Liver (tissue), 9 donors: ENCODE measurements around the gene TET2. TPM values are rescaled to one million over a fixed set of nuclear protein-coding genes. Genes with fewer than 3 reads are reported as not detected.
"Not testable (repeated sequence)": the region's sequence is repeated elsewhere in the genome, so short reads cannot be mapped to it uniquely, and the experiment has no call there.

Experiments used
- DNase-seq: peaks from one replicate; pipeline ENCODE4 v3.0.0-alpha.2; 2017; ENCODE audit warnings: low spot score
- H3K27ac ChIP-seq, 2 donors: one replicate each; pipeline ENCODE4 v1.7.0; 2013; ENCODE audit warnings: inconsistent platforms in 2 of 2, low read length in 2 of 2, control low read depth in 1 of 2, low read depth in 1 of 2, mild to moderate bottlenecking in 1 of 2
- H3K27me3 ChIP-seq, 4 donors: one replicate each; pipeline versions ENCODE4 v1.6.1 to v1.7.0; 2013; ENCODE audit warnings: low read length in 3 of 4, inconsistent platforms in 1 of 4, mild to moderate bottlenecking in 1 of 4, moderate library complexity in 1 of 4; ENCODE audit not compliant: control insufficient read depth in 4 of 4, insufficient read depth in 4 of 4
- H3K36me3 ChIP-seq, 4 donors: one replicate each; pipeline versions ENCODE4 v1.6.1 to v1.7.0; 2013; ENCODE audit warnings: low read length in 3 of 4, mild to moderate bottlenecking in 3 of 4, low read depth in 1 of 4, moderate library complexity in 1 of 4; ENCODE audit not compliant: control insufficient read depth in 4 of 4, insufficient read depth in 3 of 4
- H3K4me1 ChIP-seq, 4 donors: one replicate each; pipeline versions ENCODE4 v1.6.1 to v1.7.0; 2013; ENCODE audit warnings: low read length in 3 of 4, mild to moderate bottlenecking in 3 of 4, moderate library complexity in 1 of 4; ENCODE audit not compliant: control insufficient read depth in 4 of 4, insufficient read depth in 4 of 4
- H3K4me3 ChIP-seq, 3 donors: one replicate each; pipeline versions ENCODE4 v1.6.1 to v1.7.0; 2013; ENCODE audit warnings: low read length in 3 of 3, control low read depth in 1 of 3, low read depth in 1 of 3, mild to moderate bottlenecking in 1 of 3
- H3K9ac ChIP-seq, 2 donors: one replicate each; pipeline ENCODE4 v1.7.0; 2013; ENCODE audit warnings: low read length in 2 of 2, mild to moderate bottlenecking in 2 of 2, moderate library complexity in 2 of 2, control low read depth in 1 of 2, low read depth in 1 of 2
- H3K9me3 ChIP-seq, 4 donors: one replicate each; pipeline versions ENCODE4 v1.6.1 to v1.7.0; 2013; ENCODE audit warnings: low read length in 3 of 4; ENCODE audit not compliant: control insufficient read depth in 4 of 4
- EGR1 ChIP-seq, 2 donors: IDR thresholded peaks; 2 replicates each; pipeline ENCODE4 v1.6.1; 2016 to 2018; ENCODE audit warnings: antibody characterized with exemption in 2 of 2, low read depth in 2 of 2
- FOXA1 ChIP-seq: IDR thresholded peaks from 2 replicates; pipeline ENCODE4 v1.6.1; 2016; ENCODE audit warnings: antibody characterized with exemption
- FOXA2 ChIP-seq: IDR thresholded peaks from 2 replicates; pipeline ENCODE4 v1.6.1; 2016; ENCODE audit warnings: antibody characterized with exemption
- GABPA ChIP-seq, 2 donors: IDR thresholded peaks in 1 of 2; conservative IDR thresholded peaks in 1 of 2; 2 replicates each; pipeline ENCODE4 v1.6.1; 2016; ENCODE audit warnings: antibody characterized with exemption in 2 of 2, mild to moderate bottlenecking in 1 of 2, moderate library complexity in 1 of 2
- HNF4A ChIP-seq, 2 donors: conservative IDR thresholded peaks; 2 replicates each; pipeline ENCODE4 v1.6.1; 2016; ENCODE audit warnings: antibody characterized with exemption in 2 of 2, mild to moderate bottlenecking in 2 of 2
- HNF4G ChIP-seq: IDR thresholded peaks from 2 replicates; pipeline ENCODE4 v1.6.1; 2016; ENCODE audit warnings: antibody characterized with exemption
- JUND ChIP-seq, 2 donors: IDR thresholded peaks; 2 replicates each; pipeline ENCODE4 v1.6.1; 2016; ENCODE audit warnings: antibody characterized with exemption in 2 of 2
- NR2F2 ChIP-seq: IDR thresholded peaks from 2 replicates; pipeline ENCODE4 v1.6.1; 2016; ENCODE audit warnings: antibody characterized with exemption
- RAD21 ChIP-seq, 2 donors: IDR thresholded peaks; 2 replicates each; pipeline ENCODE4 v1.6.1; 2016; ENCODE audit warnings: antibody characterized with exemption in 2 of 2, mild to moderate bottlenecking in 2 of 2
- SP1 ChIP-seq: IDR thresholded peaks from 2 replicates; pipeline ENCODE4 v1.6.1; 2018; ENCODE audit warnings: antibody characterized with exemption, mild to moderate bottlenecking
- TAF1 ChIP-seq: conservative IDR thresholded peaks from 2 replicates; pipeline ENCODE4 v1.6.1; 2016; ENCODE audit warnings: antibody characterized with exemption, mild to moderate bottlenecking
- YY1 ChIP-seq: IDR thresholded peaks from 2 replicates; pipeline ENCODE4 v1.6.1; 2016; ENCODE audit warnings: antibody characterized with exemption, mild to moderate bottlenecking
- WGBS: extraction: QIAGEN DNeasy Blood & Tissue Kit; methylation state at CpG from one replicate; pipeline ENCODE4 v1.1.7; 2013; 5-methylcytosine and 5-hydroxymethylcytosine counted together
- polyA plus RNA-seq, 2 donors: library from polyadenylated mRNA; stranded (reverse) in 1 of 2; unstranded in 1 of 2; fragments of 200-250 nt in 1 of 2; fragments of >200 nt in 1 of 2; fragmentation: Nextera tagmentation in 1 of 2; extraction: Ambion mirVana in 1 of 2; gene quantifications; one replicate each; pipeline versions ENCODE4 v1.2.1 to v1.2.3, GENCODE V29; 2013 to 2015
- total RNA-seq, 2 donors: library from RNA; depleted of rRNA; stranded (reverse); fragments of >200 nt; gene quantifications; one replicate each; pipeline ENCODE4 v1.2.3, GENCODE V29; 2014
- TF ChIP-seq, protein P1 (sequence below): fragments of 150-350 bp; IDR thresholded peaks from 2 replicates; pipeline ENCODE4 v1.5.1; 2017; ENCODE audit warnings: improper control_type of control experiment, low read depth, low read length; ENCODE audit not compliant: missing input control
- TF ChIP-seq, protein P2 (sequence below): IDR thresholded peaks from 2 replicates; pipeline ENCODE4 v1.6.1; 2016; ENCODE audit warnings: antibody characterized with exemption, mild to moderate bottlenecking
- TF ChIP-seq, protein P3 (sequence below): IDR thresholded peaks from 2 replicates; pipeline ENCODE4 v1.6.1; 2016; ENCODE audit warnings: antibody characterized with exemption
- donor health status: healthy.
- donor health status: healthy.
- donor health status: healthy.
- donor health status: healthy.
- donor health status: healthy.

The TET2 gene
- total and polyA plus RNA-seq, 4 donors, result 0.88 to 8.4 (median 5.5) TPM

DNA sequence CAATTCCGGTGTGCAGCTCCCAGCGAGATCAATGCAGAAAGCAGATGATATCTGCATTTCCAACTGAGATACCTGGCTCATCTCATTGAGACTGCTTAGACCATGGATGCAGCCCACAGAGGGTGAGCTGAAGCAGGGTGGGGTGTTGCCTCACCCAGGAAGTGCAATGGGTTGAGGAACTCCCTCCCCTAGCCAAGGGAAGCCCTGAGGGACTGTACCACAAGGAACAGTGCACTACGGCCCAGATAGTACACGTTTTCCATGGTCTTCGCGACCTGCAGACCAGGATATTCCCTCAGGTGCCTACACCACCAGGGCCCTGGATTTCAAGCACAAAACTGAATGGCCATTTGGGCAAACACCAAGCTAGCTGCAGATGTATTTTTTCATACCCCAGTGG, 150.0 kb downstream of the TET2 start:
- DNase-seq, result no peak
- TF ChIP-seq YY1 (no peak), JUND (IDR thresholded peaks at IDR 0.05) (no peak), EGR1 (IDR thresholded peaks at IDR 0.05; ENCODE audit: low read depth in 2 of 2) (no peak), GABPA (IDR thresholded peaks at IDR 0.05 in 1 of 2, conservative IDR thresholded peaks at IDR 0.05 in 1 of 2) (no peak), FOXA2 (no peak), HNF4A (conservative IDR thresholded peaks at IDR 0.05) (no peak), RAD21 (IDR thresholded peaks at IDR 0.05) (no peak), NR2F2 (no peak), HNF4G (no peak), TAF1 (no peak), SP1 (no peak)
- TF ChIP-seq, protein P1, sequence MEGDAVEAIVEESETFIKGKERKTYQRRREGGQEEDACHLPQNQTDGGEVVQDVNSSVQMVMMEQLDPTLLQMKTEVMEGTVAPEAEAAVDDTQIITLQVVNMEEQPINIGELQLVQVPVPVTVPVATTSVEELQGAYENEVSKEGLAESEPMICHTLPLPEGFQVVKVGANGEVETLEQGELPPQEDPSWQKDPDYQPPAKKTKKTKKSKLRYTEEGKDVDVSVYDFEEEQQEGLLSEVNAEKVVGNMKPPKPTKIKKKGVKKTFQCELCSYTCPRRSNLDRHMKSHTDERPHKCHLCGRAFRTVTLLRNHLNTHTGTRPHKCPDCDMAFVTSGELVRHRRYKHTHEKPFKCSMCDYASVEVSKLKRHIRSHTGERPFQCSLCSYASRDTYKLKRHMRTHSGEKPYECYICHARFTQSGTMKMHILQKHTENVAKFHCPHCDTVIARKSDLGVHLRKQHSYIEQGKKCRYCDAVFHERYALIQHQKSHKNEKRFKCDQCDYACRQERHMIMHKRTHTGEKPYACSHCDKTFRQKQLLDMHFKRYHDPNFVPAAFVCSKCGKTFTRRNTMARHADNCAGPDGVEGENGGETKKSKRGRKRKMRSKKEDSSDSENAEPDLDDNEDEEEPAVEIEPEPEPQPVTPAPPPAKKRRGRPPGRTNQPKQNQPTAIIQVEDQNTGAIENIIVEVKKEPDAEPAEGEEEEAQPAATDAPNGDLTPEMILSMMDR, result no peak
- TF ChIP-seq, protein P2, sequence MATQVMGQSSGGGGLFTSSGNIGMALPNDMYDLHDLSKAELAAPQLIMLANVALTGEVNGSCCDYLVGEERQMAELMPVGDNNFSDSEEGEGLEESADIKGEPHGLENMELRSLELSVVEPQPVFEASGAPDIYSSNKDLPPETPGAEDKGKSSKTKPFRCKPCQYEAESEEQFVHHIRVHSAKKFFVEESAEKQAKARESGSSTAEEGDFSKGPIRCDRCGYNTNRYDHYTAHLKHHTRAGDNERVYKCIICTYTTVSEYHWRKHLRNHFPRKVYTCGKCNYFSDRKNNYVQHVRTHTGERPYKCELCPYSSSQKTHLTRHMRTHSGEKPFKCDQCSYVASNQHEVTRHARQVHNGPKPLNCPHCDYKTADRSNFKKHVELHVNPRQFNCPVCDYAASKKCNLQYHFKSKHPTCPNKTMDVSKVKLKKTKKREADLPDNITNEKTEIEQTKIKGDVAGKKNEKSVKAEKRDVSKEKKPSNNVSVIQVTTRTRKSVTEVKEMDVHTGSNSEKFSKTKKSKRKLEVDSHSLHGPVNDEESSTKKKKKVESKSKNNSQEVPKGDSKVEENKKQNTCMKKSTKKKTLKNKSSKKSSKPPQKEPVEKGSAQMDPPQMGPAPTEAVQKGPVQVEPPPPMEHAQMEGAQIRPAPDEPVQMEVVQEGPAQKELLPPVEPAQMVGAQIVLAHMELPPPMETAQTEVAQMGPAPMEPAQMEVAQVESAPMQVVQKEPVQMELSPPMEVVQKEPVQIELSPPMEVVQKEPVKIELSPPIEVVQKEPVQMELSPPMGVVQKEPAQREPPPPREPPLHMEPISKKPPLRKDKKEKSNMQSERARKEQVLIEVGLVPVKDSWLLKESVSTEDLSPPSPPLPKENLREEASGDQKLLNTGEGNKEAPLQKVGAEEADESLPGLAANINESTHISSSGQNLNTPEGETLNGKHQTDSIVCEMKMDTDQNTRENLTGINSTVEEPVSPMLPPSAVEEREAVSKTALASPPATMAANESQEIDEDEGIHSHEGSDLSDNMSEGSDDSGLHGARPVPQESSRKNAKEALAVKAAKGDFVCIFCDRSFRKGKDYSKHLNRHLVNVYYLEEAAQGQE, result no peak
- TF ChIP-seq, protein P3, sequence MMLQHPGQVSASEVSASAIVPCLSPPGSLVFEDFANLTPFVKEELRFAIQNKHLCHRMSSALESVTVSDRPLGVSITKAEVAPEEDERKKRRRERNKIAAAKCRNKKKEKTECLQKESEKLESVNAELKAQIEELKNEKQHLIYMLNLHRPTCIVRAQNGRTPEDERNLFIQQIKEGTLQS, result no peak
- Histone ChIP-seq H3K9me3 (no peaks in the 10 kb centered on the region), H3K4me3 (no peak overlapping the region), H3K4me1 (no peaks in the 10 kb centered on the region), H3K27me3 (no peaks in the 10 kb centered on the region), H3K9ac (no peak overlapping the region), H3K27ac (no peak overlapping the region), H3K36me3 (no peaks in the 10 kb centered on the region)
- WGBS, result 85% methylated on average over 6 of the region's 6 CpGs

DNA sequence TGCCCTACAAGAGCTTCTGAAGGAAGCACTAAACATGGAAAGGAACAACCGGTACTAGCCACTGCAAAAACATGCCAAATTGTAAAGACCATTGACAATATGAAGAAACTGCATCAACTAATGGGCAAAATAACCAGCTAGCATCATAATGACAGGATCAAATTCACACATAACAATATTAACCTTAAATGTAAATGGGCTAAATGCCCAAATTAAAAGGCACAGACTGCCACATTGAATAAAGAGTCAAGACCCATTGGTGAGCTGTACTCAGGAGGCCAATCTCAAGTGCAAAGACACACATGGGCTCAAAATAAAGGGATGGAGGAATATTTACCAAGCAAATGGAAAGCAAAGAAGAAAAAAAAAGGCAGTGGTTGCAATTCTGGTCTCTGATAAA, 152.4 kb downstream of the TET2 start:
- not testable (repeated sequence) for H3K36me3 ChIP-seq, H3K9ac ChIP-seq, H3K9me3 ChIP-seq, H3K27ac ChIP-seq, DNase-seq, H3K4me3 ChIP-seq, H3K27me3 ChIP-seq, H3K4me1 ChIP-seq
- WGBS, result 96% methylated on average over 1 of the region's 1 CpG

DNA sequence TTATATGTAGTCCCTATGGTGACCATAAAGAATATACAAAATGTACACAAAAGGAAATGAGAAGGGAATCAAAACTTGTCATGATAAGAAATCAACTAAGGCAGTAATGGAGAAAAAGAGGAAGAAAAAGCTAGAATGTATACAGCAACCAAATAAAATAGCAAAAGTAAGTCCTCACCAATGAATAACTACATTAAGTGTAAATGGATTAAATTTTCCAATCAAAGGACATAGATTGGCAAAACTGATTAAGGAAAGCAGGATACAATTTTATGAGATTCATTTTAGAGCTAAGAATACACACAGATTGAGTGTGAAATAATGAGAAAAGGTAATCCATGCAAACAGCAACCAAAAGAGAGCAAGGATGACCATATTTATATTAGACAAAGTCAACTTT, 157.4 kb downstream of the TET2 start:
- Histone ChIP-seq H3K4me1 (no peaks in the 10 kb centered on the region), H3K9ac (no peak overlapping the region), H3K4me3 (no peak overlapping the region), H3K27ac (no peak overlapping the region), H3K36me3 (no peaks in the 10 kb centered on the region), H3K27me3 (no peaks in the 10 kb centered on the region), H3K9me3 (peaks cover 0 to 4% (median under 1%) of the 10 kb centered on the region in 4 donors)
- TF ChIP-seq FOXA1, result no peak
- TF ChIP-seq, protein P1, result no peak
- no peak for TF ChIP-seq EGR1 (IDR thresholded peaks at IDR 0.05; ENCODE audit: low read depth in 2 of 2)
- DNase-seq, result no peak
